K562 (cell line): ENCODE results near the gene RMC1. TPM values are rescaled to one million over a fixed set of nuclear protein-coding genes. Genes with fewer than 3 reads are reported as not detected.

Experiments used
- ATAC-seq: fragments of 200-7000 bp; cut with Tn5 transposase; 3 replicates; pipeline ENCODE4 v1.9.1; 2020; ENCODE audit warnings: moderate library complexity
- BruUV-seq: library from RNA; stranded (reverse); fragments of 400-500 nt; replicated peaks from 2 replicates; lab custom pipeline; 2021; lab: Mats Ljungman, UMichigan
- CTCF ChIA-PET: fragments of 300-600 bp; formaldehyde crosslinking; extraction: SDS; loops from one replicate; lab custom pipeline; 2021; ENCODE audit warnings: low intra/inter-chr PET ratio; lab: Yijun Ruan, JAX
- POLR2A ChIA-PET: fragments of 300-600, 350-650 bp; sonication (Branson Sonifier 250); formaldehyde crosslinking; extraction: SDS; loops from one replicate; lab custom pipeline; 2021; ENCODE audit warnings: antibody characterized with exemption, inconsistent platforms; lab: Yijun Ruan, JAX
- DNase-seq, 4 experiments: peaks; one replicate each; pipeline versions ENCODE4 v3.0.0 to v3.0.0-alpha.2; 2011 to 2018; ENCODE audit warnings: low spot score in 3 of 4, mixed read lengths in 3 of 4; ENCODE audit errors: extremely low read depth in 1 of 4
- FAIRE-seq: peaks from 2 replicates; lab custom pipeline; 2011; peaks lifted over from hg19 to GRCh38; lab: Jason Lieb, UNC
- H2AFZ ChIP-seq: 2 replicates; pipeline ENCODE4 v1.6.0; 2011; ENCODE audit warnings: low read depth, low read length, control low read depth, inconsistent platforms
- H3K27ac ChIP-seq: fragments of 200-600 bp; 3 replicates; pipeline ENCODE4 v1.8.0; 2011; ENCODE audit warnings: low read depth, mild to moderate bottlenecking, control low read depth, inconsistent platforms, low read length, moderate library complexity, mixed read lengths; ENCODE audit errors: extremely low read depth
- H3K27me3 ChIP-seq, 2 experiments: fragments of 300-600 bp in 1 of 2; 2 replicates in 1 of 2; 3 replicates in 1 of 2; pipeline versions ENCODE4 v1.6.0 to v1.8.0; 2011; ENCODE audit warnings: inconsistent platforms in 2 of 2, low read length in 2 of 2, mild to moderate bottlenecking in 1 of 2, mixed read lengths in 1 of 2, moderate library complexity in 1 of 2; ENCODE audit not compliant: control insufficient read depth in 2 of 2, insufficient read depth in 2 of 2
- H3K36me3 ChIP-seq: fragments of 300-600 bp; 3 replicates; pipeline ENCODE4 v1.8.0; 2011; ENCODE audit warnings: mild to moderate bottlenecking, low read length, inconsistent platforms; ENCODE audit not compliant: control insufficient read depth, insufficient read depth
- H3K4me1 ChIP-seq, 2 experiments: fragments of 200-600 bp in 1 of 2; replicated peaks in 1 of 2; 2 replicates in 1 of 2; 3 replicates in 1 of 2; pipeline versions ENCODE4 v1.5.1 to v1.8.0; 2011; ENCODE audit warnings: inconsistent platforms in 2 of 2, low read length in 2 of 2, mild to moderate bottlenecking in 1 of 2, mixed read lengths in 1 of 2, moderate library complexity in 1 of 2; ENCODE audit not compliant: control insufficient read depth in 2 of 2, insufficient read depth in 2 of 2
- H3K4me2 ChIP-seq: 2 replicates; pipeline ENCODE4 v1.6.1; 2011; ENCODE audit warnings: low read length, control low read depth, inconsistent platforms, mixed read lengths; ENCODE audit not compliant: insufficient read depth
- H3K4me3 ChIP-seq: fragments of 200-600 bp; sonication (generic), shearing (Covaris generic); 2 replicates; pipeline ENCODE4 v1.5.1; 2016; ENCODE audit warnings: control low read depth, inconsistent platforms
- H3K79me2 ChIP-seq: fragments of 200-600 bp; 3 replicates; pipeline ENCODE4 v1.8.0; 2011; ENCODE audit warnings: low read length, inconsistent platforms; ENCODE audit not compliant: control insufficient read depth, insufficient read depth
- H3K9ac ChIP-seq, 2 experiments: 2 replicates each; pipeline versions ENCODE4 v1.6.0 to v1.6.1; 2011; ENCODE audit warnings: low read depth in 2 of 2, low read length in 2 of 2, control low read depth in 1 of 2, inconsistent platforms in 1 of 2, mild to moderate bottlenecking in 1 of 2, mixed read lengths in 1 of 2; ENCODE audit not compliant: insufficient read depth in 1 of 2
- H3K9me1 ChIP-seq: one replicate; pipeline ENCODE4 v1.6.0; 2011; ENCODE audit warnings: inconsistent platforms, mild to moderate bottlenecking, low read length, moderate library complexity; ENCODE audit not compliant: control insufficient read depth, insufficient read depth
- H3K9me3 ChIP-seq: replicated peaks from 2 replicates; pipeline ENCODE4 v1.5.1; 2011; ENCODE audit warnings: low read depth, low read length, inconsistent platforms; ENCODE audit not compliant: control insufficient read depth, insufficient read depth
- H4K20me1 ChIP-seq: replicated peaks from 2 replicates; pipeline ENCODE4 v1.6.1; 2011; ENCODE audit warnings: low read length, inconsistent platforms, mixed read lengths; ENCODE audit not compliant: control insufficient read depth, insufficient read depth
- BCL6 ChIP-seq: fragments of 250-450 bp; sonication (Bioruptor Pico); IDR thresholded peaks from 2 replicates; pipeline ENCODE4 v1.4.0; 2020
- ESRRB ChIP-seq: fragments of 250-450 bp; sonication (Bioruptor Pico); IDR thresholded peaks from 2 replicates; pipeline ENCODE4 v1.5.0; 2020; ENCODE audit warnings: mild to moderate bottlenecking, moderate library complexity, borderline replicate concordance
- PHF20 ChIP-seq: fragments of 450-650 bp; IDR thresholded peaks from 2 replicates; pipeline ENCODE4 v1.6.1; 2018; ENCODE audit not compliant: partially characterized antibody
- PHF21A ChIP-seq: fragments of 450-650 bp; IDR thresholded peaks from 2 replicates; pipeline ENCODE4 v1.6.1; 2017; ENCODE audit warnings: low read depth, borderline replicate concordance
- SMARCA4 ChIP-seq: fragments of 450-650 bp; IDR thresholded peaks from 2 replicates; pipeline ENCODE4 v1.6.1; 2016
- ZBTB49 ChIP-seq: sonication (generic); formaldehyde crosslinking; IDR thresholded peaks from 2 replicates; pipeline ENCODE4 v1.8.0; 2022; ENCODE audit warnings: missing genetic modification reagents, mild to moderate bottlenecking, borderline replicate concordance
- WGBS: fragments of 100-300 bp; shearing (Covaris generic); methylation state at CpG from one replicate; pipeline ENCODE4 v1.1.6; 2016; ENCODE audit warnings: low coverage, mixed read lengths; ENCODE audit not compliant: insufficient coverage; ENCODE audit errors: missing lambda C conversion rate; 5-methylcytosine and 5-hydroxymethylcytosine counted together
- in situ Hi-C: fragments of 300-500 bp; cut with MboI; formaldehyde crosslinking; loops from 4 replicates; pipeline ENCODE4 v1.15.0; 2018; ENCODE audit warnings: inconsistent platforms, mixed read lengths
- intact Hi-C: fragments of 100-400 bp; cut with micrococcal nuclease; formaldehyde crosslinking; loops from 2 replicates; pipeline ENCODE4 v1.14.2; 2022
- polyA plus RNA-seq, 8 experiments: library from polyadenylated mRNA; depleted of rRNA in 4 of 8; stranded (reverse) in 5 of 8; unstranded in 3 of 8; fragments of >200 nt; fragmentation: Nextera tagmentation in 2 of 8; fragmentation: Illumina TruSeq in 1 of 8; extraction: Ambion mirVana in 2 of 8; extraction: Trizol in 1 of 8; gene quantifications; 2 replicates each; pipeline versions ENCODE4 v1.2.1 to v1.2.3, GENCODE V29; 2011 to 2014; ENCODE audit warnings: inconsistent platforms in 1 of 8, missing spikeins in 1 of 8
- total RNA-seq, 7 experiments: library from RNA; depleted of rRNA in 6 of 7; stranded (reverse); fragments of >200 nt in 6 of 7; fragmentation: Illumina TruSeq in 2 of 7; extraction: Trizol in 2 of 7; gene quantifications; 2 replicates each; pipeline versions ENCODE4 v1.2.1 to v1.2.3, GENCODE V29; 2011 to 2021; ENCODE audit warnings: low replicate concordance in 1 of 7

RMC1 gene
- total and polyA plus RNA-seq, 9 of the 15 experiments (the other 6 are each of a cell fraction or from before 2014, with no cell fraction given): 7.5 to 42.4 (median 35.5) TPM

- 5% methylated on average over 6 of the region's 6 CpGs for WGBS
- in situ Hi-C loops (loop anchor here (10.0 kb wide), 1 partner anchor 212 kb away; no protein-coding TSS in a partner anchor), intact Hi-C loops (loop anchor here (1.0 to 10.0 kb wide), 6 partner anchors 208 to 705 kb away; partner anchors contain the start of gene CABLES1)
- Histone ChIP-seq H3K36me3 (peaks cover 20% of the 10 kb centered on the region; the same call in 2 of the 3 replicates), H3K27me3 (no peaks in the 10 kb centered on the region), H4K20me1 (0 out of 2 replicates have a peak, but pooled peaks cover 3% of the 10 kb centered on the region), H3K4me2 (peak overlapping the region; percentile 88), H3K9me3 (no peaks in the 10 kb centered on the region), H3K4me1 (peaks cover 20 to 21% of the 10 kb centered on the region in 2 experiments; a peak in 4 of 5 replicates), H3K79me2 (peaks cover 18% of the 10 kb centered on the region), H3K9ac (peak overlapping the region; percentile 84 to 100), H3K27ac (peak overlapping the region; percentile 87), H3K9me1 (peaks cover 3% of the 10 kb centered on the region), H2AFZ (peak overlapping the region; percentile 99), H3K4me3 (peak overlapping the region; percentile 84)
- ChIA-PET CTCF (no interaction called here), POLR2A (interaction anchor here (0.6 to 2.5 kb wide), 4 partner anchors 14 to 540 kb away, joined by 3 to 9 read pairs (median 3); no protein-coding TSS in a partner anchor)
- BruUV-seq: TSS peak; percentile 91
- peak in 1 of 4 experiments; percentile 30 for DNase-seq
- 0 out of 2 replicates have a peak, but pooled peaks have one; percentile 30 for TF ChIP-seq ESRRB (CRISPR knock-in tag)
- no peak for TF ChIP-seq PHF20
- TF ChIP-seq ZBTB49 (CRISPR knock-in tag): no peak
- TF ChIP-seq PHF21A: 0 out of 2 replicates have a peak, but pooled peaks have one; percentile 3
- no peak for TF ChIP-seq BCL6 (CRISPR knock-in tag)
- TF ChIP-seq SMARCA4: 0 out of 2 replicates have a peak, but pooled peaks have one; percentile 32
- ATAC-seq: no peak
- no peak for FAIRE-seq
Measured at GRCh38 chr18:23502516-23503037, 734 bp upstream of the RMC1 start.
